Right kidney (tissue), 9 donors: ENCODE results near the gene A4GNT.
"Not testable (repeated sequence)": the region's sequence is repeated elsewhere in the genome, so short reads cannot be mapped to it uniquely, and the experiment has no call there.

Experiments
- DNase-seq: peaks from one replicate; pipeline ENCODE4 v3.0.0-alpha.2; 2016
- long read RNA-seq, 8 donors: transcript quantifications; one replicate each; lab custom pipeline, GENCODE V29; 2026

Gene A4GNT
- long read RNA-seq, donor 1 = 0 reads
- long read RNA-seq, donor 2 = 0 reads
- long read RNA-seq, donor 3 = 0 reads
- long read RNA-seq, donor 4 = 0 reads
- long read RNA-seq, donor 5 = 0 reads
- long read RNA-seq, donor 6 = 0 reads
- long read RNA-seq, donor 7 = 0 reads
- long read RNA-seq, donor 8 = 0 reads

DNA sequence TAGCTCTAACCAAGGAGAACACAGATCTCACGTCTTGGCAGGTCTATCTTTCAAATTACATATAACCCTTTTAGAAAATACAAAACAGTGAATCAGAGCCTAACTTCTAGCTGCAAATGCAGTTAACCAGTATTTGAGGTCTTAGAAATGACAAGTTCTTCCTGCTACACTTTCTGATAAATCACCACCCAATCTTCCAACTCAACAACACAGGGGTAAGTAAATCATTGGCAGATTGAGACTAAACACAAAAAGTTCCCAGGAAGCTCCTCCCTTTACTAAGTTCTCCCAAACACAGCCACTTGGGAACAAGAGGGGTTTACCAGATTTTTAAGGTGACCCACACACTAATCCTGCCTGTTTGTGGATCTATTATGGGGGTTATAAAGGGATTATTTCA, at the start of gene A4GNT:
Gene A4GNT, minus strand, starts transcription at position 152 of the 400 bp plus-strand sequence. CDS start 1,134 bp downstream, outside the sequence.
- no peak for DNase-seq

DNA sequence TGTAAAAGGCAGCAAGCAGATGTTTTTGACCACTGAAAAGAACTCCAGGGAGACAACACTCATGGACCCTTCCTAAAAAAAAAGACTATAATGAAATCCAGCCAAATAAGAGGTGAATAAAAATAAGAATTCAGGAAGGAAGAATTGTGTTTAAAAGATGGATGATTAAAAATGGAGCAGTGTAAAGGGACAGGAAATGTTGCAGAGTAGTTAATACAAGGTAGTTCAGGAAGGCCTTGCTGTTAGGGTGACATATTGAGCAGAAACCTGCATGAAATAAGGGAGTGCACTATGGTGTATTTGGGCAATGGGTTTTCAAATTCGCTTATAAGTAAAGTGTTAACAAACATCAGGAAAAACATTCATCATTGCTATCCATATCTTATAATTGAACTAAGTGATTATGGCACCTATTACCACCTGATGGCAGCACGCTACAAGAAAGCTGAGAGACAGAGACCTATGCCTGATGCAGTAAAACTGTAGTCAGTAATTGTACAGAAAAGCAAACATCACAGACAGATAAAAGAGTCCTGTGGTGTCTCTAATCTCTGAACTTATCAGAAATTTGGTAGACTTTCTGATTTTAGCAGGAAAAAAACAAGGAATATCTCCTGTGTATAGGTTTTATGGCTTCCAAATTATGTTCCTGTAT, 48.3 kb upstream of the A4GNT start:
- DNase-seq = no peak

DNA sequence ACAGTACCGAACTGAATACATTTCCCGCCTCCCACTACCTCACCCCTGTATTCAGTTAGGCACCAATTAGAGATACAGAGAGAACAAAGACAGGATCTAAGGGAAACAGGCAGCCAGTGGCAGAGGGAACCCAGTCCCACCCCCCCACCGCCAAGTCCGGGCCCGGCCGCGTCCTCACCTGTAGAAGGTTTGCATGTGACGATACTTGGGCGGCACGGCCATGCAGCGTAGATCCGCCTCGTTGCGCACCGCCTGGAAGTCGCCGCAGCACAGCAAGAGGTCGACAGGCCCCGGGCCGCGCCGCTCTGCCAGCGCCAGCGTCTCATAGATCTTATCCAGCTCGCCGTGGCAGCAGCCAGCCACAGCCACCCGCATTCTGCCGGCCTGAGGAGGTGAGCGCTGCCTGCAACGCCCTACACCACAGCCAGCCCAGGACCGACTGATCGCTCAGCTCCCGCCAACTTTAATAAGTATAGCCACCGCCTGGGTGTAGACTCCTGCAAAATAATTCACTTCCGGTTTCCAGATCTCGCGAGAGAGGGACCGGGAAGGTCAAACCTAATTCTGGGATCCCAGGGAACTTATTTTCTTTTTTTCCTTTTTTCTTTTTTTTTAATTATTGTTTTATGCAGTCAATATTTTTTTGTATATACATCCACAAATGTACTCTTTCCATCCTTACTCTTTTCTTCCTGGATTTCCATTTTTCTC, 42.4 kb upstream of the A4GNT start, which contains the start of gene DBR1:
Gene DBR1, minus strand, starts transcription at position 501 of the 711 bp plus-strand sequence. Its CDS starts 126 bp downstream, at position 375.
- DNase-seq = peak; percentile 91

DNA sequence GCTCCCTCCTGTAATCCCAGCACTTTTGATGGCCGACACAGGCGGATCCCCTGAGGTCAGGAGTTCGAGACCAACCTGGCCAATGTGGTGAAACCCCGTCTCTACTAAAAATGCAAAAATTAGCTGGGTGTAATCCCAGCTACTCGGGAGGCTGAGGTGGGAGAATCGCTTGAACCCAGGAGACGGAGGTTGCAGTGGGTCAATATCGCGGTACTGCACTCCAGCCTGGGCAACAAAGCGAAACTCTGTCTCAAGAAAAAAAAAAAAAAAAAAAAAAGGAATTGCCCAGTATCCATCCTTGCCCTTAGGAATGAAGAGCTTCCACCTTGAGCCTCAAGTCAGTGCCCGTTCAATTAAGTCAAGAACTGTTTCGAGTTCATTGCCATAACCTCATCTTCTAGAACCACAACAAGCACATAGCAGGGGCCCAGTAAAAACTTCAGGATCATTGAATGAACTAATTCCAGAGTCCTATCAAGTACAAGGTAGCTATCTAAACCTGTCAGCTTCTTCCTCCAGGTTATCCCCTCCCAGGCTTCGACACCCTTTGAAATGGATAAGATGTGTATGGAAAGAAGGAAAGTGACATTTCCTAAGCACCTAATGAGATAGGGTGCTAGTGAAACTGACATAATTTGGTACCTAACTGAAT, 41.7 kb upstream of the A4GNT start:
- no peak for DNase-seq

DNA sequence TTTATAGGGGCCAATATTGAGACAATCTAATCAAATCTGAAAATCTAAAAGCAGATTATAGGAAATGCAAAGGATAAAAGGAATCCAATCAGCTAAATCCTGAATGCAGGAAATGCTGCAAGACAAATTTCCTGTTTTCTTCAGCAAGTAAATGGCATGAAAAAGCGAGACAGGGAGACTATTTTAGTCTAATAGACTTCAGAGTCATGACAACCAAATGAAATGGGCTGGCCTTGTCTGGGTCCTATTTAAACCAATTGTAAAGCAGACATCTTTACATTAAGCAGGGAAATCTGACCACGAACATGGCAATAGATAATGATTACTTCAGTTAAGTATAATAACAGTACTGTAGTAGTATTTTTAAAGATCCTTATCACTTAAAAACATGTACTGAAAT, 40.4 kb upstream of the A4GNT start:
- no peak for DNase-seq

DNA sequence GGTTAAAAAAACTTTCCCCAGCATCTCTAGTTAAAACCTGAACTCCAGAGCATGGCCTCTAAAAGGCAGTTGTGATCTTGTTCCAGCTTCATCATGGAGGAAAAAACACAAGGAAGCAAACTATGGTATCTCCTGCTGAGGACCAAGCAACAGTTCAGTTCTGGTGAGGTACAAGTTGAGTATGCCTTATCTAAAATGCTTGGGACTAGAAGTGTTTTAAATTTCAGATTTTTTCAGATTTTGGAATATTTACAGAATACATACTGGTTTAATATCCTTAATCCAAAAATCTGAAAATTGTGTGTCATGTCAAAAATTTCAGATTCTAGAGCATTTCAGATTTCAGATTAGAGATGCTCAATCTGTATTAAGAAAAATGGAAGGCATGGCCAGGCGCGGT, 32.9 kb upstream of the A4GNT start:
- DNase-seq = no peak

DNA sequence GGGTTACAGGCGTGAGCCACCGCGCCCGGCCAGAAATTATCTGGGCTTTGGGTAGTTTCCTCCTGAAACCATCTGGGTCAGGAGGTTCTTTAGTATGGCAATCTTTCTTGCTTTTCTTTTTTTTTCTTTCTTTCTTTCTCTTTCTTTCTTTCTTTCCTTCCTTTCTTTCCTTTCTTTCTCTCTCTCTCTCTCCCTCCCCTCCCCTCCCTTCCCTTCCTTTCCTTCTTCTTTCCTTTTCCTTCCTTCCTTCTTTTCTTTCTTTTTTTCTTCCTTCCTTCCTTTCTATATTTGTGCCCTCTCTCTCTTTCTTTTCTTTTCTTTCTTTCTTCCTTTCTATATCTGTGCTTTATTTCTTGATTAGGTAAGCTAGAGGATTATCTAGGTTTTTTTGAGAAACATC, 25.6 kb upstream of the A4GNT start:
- no peak for DNase-seq

DNA sequence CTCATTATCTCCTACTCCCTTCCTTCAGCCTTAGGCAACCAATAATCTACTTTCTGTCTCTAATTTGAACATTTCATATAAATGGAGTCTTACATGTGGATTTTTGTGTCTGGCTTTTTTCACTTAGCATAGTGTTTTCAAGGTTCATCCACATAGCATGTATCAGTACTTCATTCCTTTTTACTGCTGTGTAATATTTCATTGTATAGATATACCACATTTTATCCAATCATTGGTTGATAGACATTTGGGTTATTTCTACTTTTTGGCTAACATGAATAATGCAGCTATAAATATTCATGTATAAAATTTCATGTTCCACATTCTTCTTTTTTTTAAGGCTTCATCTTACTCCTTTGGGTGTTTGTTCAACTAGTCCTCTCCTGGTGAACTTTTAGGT, 22.3 kb upstream of the A4GNT start:
- DNase-seq = no peak

DNA sequence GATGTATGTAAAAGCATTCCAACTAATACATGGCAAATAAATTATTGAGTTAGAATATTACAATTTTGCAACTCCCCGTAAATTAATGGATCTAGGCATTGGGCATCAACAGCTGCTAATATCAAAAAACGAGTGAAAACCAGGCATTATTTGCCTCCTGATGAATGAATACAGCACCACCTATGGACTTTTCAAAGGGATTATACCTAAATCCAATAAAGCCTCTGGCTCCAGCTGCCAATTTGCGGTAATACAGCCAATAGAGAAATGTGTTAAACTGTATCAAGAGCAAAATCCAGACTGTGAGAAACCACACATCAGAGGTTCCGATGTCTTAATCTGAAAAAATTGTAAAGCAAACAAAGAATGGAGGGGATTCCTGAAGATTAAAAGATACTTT, 16.3 kb upstream of the A4GNT start:
- no peak for DNase-seq

DNA sequence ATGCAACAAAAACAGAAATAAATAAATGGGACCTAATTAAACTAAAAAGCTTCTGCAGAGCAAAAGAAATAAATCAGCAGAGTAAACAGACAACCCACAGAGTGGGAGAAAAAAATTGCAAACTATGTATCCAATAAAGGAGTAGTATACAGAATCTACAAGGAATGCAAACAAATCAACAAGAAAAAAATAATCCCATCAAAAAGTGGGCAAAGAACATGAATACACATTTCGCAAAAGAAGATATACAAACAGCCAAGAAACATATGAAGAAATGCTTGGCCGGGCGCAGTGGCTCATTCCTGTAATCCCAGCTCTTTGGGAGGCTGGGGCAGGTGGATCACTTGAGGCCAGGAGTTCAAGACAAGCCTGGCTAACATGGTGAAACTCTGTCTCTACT, 10.0 kb upstream of the A4GNT start:
- DNase-seq = not testable (repeated sequence)

DNA sequence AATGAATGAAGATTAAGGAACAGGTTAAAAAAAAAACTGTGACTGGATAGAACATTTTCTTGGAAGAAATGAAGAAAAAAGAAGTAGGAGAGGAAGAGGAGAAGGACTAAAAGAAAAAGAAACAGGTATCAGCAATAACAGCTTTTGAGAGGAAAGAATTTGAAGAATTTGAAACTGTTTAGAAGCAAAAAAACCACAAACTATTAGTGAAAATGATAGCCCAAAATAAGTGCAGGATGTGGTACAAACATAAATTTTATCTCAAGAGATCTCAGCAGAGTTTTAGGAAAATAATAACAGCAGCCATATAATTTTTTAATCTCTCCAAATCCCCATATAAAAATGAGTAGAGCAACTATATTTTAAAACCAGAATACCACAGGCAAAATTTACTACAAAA, 8.8 kb upstream of the A4GNT start:
- DNase-seq = no peak

DNA sequence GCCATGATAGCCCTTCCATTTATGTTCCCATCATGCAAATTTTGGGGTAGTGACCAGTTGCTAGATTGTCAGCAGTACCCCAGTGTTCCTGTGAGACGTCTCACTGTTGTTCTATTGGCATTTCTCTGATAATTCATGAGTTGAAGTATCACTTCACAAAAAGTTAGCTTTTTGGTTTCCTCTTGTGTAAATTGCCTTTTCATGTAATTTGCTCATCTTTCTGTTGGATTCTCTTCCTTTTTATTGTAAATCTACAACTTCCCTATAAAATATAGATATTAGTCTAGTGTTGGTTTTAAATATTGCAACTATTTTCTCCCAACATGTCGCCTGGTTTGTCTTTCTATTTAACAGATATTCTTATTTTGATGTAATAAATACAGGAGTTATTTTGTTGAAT, 7.5 kb upstream of the A4GNT start:
- DNase-seq = no peak

DNA sequence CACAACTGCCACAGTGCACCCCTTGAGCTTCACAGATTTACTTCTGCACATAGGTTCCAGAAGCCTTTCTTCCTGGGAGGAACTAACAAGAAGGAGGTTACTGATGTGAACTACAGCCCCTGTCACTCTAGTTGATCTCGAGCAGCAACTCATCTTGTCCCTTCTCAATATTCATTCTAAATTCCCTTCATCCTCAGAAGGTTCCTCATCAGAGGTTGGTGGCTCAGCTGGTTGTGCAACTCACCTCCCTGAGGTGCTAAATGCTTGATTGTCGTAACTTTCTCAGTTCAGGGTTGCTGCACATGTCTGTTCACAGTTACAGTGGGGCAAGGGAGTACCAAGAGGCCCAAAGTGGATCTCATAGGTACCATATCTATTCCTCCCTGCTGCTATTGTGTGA, 5.7 kb upstream of the A4GNT start:
- DNase-seq = no peak

DNA sequence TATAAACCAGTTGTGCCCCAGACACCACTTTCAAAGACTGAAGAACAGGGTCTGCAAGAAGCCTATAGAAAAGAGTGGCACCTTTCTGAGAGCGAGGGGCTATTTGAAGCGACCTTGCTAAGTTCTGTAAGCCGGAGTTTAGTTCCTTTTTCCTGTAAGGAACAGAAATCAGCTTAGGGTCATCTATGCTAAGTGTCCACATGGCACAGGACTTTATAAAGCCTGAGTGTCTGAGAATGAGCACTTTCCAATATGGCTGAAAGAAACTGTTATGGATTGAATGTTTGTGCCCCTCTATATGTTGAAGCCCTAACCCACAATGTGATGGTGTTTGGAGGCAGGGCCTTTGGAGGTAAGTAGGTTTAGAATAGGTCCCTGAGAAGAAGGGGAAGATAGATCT, 4.0 kb upstream of the A4GNT start:
- no peak for DNase-seq

DNA sequence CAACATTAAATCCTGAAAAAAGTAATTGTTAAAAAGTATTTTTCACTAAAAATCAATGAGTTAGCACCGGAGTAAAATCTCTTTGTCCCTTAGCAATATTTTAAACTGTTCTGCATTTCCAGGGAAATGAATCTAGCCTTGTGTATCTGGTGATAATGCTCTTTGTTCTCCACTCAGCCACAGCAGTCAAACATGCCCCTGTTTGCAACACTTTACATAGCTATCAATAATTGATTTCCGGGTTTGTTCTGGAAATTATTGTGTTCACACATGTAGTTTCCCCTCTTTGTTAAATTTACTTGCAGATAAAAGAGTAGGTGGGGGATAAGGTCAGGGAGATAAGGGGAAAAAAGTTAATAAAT, 3.6 kb upstream of the A4GNT start:
- no peak for DNase-seq

DNA sequence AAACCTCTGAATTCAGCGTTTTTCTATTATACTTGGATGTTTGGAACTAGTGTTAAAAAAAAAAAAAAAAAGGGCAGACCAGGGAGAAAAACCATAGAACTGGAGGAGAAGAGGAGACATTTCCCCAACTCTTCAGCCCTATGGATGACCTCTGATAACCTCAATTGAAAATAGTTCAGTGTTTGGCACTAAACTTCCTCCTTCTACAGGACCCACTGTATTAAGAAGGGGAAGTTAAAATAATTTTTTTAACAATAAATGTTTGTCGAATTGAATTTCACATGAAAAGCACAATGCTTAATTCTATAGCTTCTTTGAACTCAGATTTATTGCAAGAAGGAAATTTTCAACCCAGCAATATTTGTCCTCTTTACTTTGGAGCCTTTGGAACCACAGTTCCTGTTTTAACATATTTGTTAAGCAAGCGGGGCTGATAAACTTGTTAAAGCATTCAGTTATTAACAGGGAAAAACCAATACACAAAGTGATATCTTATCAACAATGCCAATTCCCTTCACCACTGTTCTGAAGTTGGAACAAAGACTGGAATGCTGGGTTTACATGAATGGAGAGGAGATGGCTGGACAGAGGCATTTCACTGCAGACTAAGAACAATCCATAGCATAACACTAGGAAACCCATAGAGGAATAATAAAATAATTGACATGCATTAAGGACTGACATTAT, 3.1 kb upstream of the A4GNT start:
- DNase-seq = no peak

DNA sequence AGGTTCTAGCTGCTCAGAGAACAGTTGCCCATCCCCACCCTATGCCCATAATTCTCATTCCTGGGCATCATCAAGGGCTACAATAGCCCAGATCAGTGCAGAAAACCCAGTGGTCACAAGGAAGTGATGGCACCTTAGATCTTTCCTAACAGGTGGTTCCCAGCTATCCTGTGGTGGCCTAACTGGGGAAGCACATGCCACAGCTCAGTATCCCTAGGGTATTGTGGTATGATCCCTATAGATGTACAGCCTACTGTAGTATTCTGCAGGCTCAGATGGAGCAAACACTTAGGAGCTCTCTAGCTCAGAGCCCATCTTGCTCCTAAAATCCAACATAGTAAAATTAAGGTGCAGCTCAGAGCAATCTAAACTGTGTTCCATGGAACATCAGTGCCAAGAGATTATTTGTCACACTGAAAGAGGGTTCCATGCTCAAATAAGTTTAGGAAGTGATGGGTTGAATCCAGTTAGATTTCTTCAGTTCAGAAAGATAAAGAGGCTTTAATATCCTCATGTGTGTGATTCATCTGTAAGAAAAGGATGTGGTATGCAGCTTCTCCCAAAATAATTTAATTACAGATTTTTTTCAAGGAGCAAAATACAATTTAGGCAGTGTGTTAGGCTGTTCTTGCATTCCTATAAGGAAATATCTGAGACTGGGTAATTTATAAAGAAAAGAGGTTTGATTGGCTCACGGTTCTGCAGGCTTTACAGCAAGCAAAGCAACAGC, 4.4 kb downstream of the A4GNT start:
- DNase-seq = no peak

DNA sequence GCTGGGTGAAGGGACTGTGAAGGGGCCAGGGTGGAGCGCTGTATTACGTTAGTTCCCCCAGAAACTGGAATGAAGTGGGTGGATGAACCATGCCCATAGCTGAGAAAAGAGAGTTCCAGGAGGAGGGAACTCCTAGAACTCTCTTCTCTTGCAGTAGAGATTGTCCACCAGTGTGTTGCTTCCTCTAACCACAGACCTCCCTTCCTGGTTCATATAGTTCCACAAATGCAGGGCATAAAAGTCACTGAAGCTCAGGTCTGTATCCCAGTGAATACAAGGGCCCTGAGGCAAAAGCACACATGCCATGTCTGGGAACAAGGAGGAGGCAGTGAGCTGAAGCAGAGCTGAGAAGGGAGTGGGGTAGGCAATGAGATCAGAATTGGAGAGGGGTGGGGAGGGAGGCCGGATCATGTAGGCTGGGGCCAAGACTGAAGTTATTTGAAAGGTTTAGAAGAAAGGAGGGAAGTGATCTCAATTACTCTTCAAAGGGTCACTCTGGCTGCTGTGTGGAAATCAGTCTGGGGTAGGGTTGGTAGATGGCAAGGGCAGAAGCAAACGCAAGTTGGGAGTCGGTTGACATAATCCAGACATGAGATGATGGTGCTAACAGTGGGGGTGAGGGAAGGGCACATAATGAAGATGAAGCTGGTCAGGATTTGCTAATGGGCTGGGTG, 6.5 kb downstream of the A4GNT start:
- DNase-seq = peak; percentile 16

DNA sequence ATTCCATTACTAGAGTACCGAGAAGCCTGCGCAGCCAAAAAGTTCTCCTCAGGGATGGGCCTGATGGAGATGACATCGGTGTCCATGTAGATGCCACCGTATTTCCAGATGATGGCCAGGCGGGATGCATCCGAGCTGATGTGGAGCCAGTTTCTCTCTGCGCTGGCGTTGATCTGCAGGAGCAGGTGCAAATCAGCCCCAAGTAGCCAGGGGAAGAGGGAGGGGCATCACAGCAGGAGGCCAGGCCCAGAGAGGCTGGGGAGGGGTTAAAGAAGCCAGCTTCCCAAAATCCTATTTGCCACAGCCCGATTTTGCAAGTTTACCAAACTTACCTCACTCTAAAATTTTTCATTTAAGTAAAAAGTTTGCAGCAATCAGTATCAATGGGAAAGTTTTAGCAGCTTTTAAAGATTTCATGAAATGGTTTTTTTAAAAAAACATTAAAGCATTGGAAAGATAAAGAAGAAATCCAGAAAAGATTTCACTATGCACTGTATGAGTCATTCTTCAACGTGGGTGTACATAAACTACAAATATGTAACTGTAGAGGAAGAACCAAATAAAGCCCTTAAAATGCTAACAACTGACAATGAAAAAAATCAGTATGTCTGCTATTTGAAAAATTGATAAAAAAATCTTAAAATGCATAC, 7.4 kb downstream of the A4GNT start:
- DNase-seq = no peak

DNA sequence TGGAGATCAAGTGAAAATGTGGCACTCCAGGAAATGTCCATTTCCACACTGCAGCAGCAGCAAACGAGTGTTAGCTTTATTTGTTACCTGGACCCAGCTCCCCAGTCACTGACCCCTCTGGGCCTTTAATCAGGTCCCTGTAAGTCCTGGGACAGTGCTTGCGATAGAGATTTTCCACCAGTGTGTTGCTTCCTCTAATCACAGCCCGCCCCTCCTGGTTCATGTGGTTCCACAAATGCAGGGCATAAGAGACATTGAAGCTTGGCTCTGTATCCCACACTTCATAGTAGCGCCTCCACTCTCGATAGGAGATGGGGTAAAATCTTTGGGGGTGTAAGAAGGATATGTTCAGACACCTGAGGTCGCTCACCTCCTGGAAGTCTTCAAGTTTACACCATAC, 8.0 kb downstream of the A4GNT start:
- DNase-seq = no peak

DNA sequence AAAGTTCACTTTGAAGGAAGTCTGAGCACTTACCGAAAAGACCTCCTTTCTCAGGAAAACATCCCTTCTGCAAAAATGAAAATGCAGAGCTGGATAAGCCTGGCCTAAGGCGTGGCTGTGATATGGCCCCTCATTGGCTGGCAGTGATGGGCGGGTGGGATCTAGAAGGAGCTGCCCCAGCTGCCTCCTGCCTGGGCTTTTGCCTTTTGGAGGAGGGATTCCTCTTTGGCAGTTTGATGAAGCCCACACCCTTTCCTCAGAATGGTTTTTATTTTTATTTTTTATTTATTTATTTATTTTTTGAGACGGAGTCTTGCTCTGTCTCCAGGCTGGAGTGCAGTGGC, 12.8 kb downstream of the A4GNT start:
- DNase-seq = no peak
